NCI-H82 (cell line): ENCODE measurements around the gene RNU1-3.
"Not testable (repeated sequence)": the region's sequence is repeated elsewhere in the genome, so short reads cannot be mapped to it uniquely, and the experiment has no call there.

Source experiments
- DNase-seq: peaks from one replicate; lab custom pipeline; 2025; lab: John Stamatoyannopoulos, UW

Gene RNU1-3

GRCh38 chr1:16693449-16694307 lies 26.9 kb upstream of the RNU1-3 start:
- not testable (repeated sequence) for DNase-seq

DNA sequence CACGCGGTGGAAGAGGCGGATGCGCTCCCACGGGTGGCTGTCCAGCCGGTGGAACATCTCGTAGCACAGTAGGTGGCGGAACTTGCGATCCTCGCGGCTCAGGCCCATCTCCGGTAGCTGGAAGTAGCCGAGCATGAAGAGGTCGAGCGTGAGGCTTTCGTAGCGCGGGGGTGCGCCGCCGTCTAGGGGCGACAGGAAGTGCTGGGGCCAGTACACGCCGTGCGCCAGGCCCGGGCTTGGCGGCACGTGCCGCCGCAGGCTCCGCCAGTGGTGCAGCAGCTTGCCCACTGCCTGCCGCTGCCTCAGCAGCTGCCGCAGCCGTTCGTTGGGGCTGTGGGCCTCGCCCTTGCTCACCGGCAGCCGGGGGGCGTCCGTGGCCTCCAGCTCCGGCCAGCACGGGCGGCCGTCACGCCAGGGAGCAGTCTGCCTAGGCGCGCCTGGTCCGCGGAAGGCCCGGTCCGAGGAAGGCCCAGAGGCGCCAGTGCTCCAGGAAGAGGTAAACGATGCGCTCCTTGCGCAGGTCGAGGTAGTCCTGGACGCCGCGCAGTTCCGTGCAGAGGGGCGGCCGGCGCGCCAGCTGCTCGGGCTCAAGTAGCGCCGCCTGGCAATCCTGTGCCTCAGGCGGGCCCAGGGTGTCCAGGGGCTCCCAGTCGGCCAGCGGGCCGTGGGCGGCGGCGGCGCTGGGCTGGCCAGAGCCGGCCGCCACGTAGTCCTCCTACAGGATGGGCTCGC lies 26.1 kb upstream of the RNU1-3 start:
- DNase-seq = not testable (repeated sequence)

GRCh38 chr1:16692283-16692682 lies 25.5 kb upstream of the RNU1-3 start:
- not testable (repeated sequence) for DNase-seq

GRCh38 chr1:16690971-16691682 lies 24.4 kb upstream of the RNU1-3 start:
- DNase-seq = not testable (repeated sequence)

- DNase-seq = not testable (repeated sequence)
These were observed 20.5 kb upstream of the RNU1-3 start for GRCh38 chr1:16687132-16687800.

- not testable (repeated sequence) for DNase-seq
These were observed 19.0 kb upstream of the RNU1-3 start for GRCh38 chr1:16685445-16686371.

- DNase-seq = peak; percentile 43
These were observed 18.1 kb upstream of the RNU1-3 start for GRCh38 chr1:16684738-16685337.

DNA sequence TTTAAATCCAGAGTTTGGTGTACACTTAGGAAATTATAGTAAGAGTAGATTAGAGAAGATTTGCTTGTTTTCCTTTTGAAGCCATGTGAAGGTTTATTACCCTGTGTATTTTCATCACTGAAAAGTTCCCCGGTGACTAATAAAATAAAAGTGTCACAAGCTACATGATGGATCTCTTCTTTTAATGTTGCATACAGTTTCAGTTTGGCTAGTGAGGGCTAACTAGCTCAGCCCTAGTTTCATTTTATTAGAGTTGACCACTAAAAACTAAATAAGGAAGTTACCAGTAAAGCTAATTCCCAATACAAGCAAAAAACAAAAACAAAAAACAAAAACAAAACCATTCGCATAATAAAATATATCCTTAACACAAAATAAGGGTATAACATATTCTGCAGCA lies 17.4 kb upstream of the RNU1-3 start:
- not testable (repeated sequence) for DNase-seq

- DNase-seq = not testable (repeated sequence)
These were observed 16.1 kb upstream of the RNU1-3 start for GRCh38 chr1:16682803-16683202.

GRCh38 chr1:16680366-16680765 lies 13.6 kb upstream of the RNU1-3 start:
- not testable (repeated sequence) for DNase-seq

DNA sequence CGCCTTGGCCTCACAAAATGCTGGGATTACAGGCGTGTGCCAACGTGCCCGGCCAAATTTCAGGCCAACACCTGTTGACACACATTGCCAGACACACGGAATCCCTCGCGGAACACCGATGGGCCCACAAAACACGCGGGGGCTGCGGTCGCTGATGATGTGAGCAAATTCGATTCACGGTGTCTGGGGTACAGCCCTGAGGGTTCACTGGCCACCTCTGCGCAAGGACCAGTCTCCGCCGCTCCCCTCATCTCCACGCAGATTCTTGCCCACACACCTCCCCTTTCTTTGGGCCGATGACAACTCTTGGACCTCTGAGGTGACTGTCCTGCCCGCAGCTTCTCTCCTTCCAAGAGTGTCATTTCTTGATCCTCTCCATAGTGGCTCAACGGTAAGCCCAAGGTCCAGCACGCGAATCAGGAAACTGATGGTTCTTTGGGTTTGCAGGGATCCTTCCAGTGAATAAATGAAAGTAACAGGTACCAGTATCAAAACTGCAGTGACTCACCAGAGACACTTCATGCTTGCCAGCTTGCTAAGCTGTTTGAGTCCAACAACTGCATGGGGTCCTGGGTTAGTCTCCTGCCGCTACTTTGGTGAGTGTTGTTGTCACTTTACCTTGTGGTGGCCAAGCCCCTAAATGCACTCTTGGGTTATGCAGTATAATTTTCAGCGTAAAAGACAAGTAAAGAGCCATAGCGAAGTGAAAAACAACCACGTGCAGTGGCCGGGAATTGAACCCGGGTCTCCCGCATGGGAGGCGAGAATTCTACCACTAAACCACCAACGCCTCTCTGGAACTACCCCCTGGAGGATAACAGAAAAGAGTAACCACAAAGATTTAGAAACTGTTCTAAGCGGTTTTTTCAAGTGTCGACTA lies 11.0 kb upstream of the RNU1-3 start:
- DNase-seq = peak; percentile 29

DNA sequence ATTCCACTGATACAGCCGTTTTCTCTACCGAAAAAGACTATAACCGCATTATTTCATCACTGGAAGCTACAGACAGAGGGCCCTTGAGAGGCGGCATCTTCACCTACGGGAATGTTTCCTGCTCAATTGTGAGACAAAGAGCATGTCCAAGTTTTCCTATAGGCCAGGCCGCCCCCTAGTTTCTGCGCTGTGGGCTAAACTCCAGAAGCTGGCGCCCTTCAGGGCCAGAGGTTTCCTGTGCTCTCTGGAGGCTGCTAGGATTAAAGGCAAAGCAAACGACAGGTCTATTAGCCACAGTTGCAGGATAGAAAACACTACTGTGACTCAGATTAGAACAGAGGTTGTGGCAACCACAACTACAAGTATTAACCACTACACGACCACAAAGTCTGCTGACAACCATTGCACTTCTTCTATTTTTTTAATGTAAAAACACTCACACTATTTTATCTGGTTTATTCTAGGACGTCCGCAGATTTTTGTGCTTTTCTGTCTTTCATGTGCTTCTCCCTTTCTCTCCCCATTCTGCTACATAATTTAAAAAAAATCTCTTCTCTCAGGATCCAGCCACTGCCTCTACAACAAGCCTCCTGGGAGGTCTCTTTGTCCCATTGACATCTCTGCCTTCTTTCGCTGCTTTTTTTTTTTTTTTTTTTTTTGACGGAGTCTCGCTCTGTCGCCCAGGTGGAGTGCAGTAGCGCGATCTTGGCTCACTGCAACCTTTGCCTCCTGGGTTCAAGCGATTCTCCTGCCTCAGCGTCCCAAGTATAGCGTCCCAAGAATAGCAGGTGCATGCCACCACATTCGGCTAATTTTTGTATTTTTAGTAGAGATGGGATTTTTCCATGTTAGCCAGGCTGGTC lies 10.1 kb upstream of the RNU1-3 start:
- DNase-seq = peak; percentile 39

GRCh38 chr1:16675118-16675510 lies 8.4 kb upstream of the RNU1-3 start:
- not testable (repeated sequence) for DNase-seq

GRCh38 chr1:16673976-16674375 lies 7.2 kb upstream of the RNU1-3 start:
- not testable (repeated sequence) for DNase-seq

DNA sequence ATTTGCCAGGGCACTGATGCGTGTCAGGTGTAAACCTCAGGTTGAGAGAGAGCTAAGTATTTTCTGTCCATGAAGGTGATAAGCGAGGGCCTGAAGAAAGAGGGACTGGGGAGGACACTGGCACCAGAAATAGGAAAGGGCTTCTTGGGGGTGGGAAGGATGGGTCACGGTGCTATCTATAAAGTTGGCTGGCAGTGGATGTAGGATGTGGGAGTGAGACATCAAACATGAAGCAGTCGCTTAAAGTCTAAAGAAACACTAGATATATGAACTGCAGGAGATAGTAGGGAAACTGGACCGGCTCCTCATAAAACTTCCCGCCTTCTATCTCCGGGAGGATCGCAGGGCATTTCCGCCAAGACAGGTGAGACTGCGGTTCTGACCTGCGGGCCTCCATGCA lies 912 bp downstream of the RNU1-3 start:
- not testable (repeated sequence) for DNase-seq

DNA sequence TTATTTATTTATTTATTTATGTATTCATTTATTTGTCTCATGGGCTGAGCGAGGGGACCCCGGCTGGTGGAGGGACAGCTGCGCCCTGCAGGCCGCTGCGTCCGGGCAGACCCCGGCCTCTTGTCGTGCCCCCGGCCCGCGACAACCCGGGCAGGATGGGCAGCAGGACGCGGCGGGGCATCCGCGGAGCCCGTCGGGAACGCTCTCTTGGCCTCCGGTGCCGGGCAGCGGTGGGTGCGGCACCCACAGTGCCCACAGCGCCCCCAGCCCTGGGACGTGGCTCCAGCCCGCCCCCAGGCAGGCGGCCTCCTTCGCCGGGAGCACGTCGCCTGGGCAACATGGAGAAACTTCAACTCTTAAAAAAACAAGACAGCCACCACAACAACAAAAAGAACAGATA lies 8.5 kb downstream of the RNU1-3 start:
- DNase-seq = not testable (repeated sequence)

DNA sequence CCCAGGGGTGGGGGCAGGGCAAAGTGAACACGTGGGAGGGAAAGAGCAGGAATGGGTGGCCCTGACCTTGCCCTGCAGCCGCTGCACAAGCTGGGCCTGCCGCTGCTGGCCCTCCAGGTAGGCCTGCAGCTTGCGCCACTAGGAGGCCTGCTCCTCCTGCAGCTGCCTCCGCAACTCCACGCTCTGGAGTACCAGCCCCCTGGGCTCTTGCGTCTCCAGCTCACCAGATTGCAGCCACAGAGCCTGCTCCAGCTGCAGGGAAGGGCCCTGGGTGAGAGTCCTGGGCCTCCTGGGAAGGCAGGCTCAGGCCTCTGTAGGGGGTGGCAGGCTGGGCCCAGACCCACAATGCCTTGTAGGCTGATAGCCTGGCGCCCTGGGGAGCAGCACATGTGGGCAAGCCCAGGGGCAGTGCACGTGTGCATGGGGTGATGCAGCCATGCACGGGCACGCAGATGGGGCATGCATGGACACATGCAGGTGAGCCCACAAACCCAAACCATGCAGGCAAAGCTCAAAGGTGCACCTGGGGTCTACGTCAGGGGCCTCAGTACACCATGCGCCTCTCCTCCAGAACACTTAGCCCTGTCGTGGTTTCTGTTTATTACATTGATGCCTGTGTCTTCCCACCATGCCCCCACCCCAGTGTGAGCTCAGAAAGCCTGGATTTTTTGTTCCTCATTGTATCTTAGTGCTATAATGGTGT lies 9.6 kb downstream of the RNU1-3 start:
- DNase-seq = not testable (repeated sequence)

DNA sequence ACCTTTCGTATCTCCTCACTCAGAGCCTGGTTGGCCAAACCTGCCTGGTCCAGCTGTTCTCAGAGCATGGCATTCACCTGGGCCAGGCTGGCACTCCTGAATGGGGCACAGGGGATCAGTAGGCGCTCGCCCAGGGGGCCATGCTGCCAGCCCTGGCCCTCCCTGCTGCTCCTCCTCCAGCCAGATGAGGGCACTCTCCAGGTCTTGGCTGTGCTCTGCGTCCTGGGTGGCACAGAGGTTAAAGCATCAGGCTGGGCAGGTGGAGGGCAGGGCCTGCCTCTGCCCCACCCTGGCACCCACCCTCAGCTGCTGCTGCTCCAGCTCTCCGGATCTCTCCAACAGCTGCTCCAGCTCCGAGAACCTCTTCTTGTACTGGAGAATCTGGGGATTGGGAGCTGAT lies 10.2 kb downstream of the RNU1-3 start:
- DNase-seq = not testable (repeated sequence)
